Femur (tissue), 1 donor: ENCODE data around the gene SLC6A2.
A peak's percentile ranks its signal among the peaks of the same experiment; 100 is the strongest.

ENCODE experiments used
- DNase-seq: peaks from one replicate; pipeline ENCODE4 v3.0.0-alpha.2; 2017

SLC6A2 gene

GRCh38 chr16:55651841-55652824 is 3.7 kb upstream of the SLC6A2 start:
- no peak for DNase-seq

GRCh38 chr16:55653106-55653505 is 2.7 kb upstream of the SLC6A2 start:
- DNase-seq = no peak

GRCh38 chr16:55655381-55655896 is 349 bp upstream of the SLC6A2 start:
- no peak for DNase-seq

- DNase-seq = no peak
These were observed 904 bp downstream of the SLC6A2 start for GRCh38 chr16:55656691-55657092.

- no peak for DNase-seq
These were observed 1.8 kb downstream of the SLC6A2 start for GRCh38 chr16:55657616-55658015.

GRCh38 chr16:55658898-55659420 is 3.2 kb downstream of the SLC6A2 start:
- DNase-seq = no peak

GRCh38 chr16:55660026-55660425 is 4.2 kb downstream of the SLC6A2 start:
- DNase-seq = no peak

- no peak for DNase-seq
These were observed 5.0 kb downstream of the SLC6A2 start for GRCh38 chr16:55660828-55661227.

GRCh38 chr16:55661941-55662643 is 6.3 kb downstream of the SLC6A2 start:
- DNase-seq = peak; percentile 61

GRCh38 chr16:55662644-55663031 is 6.8 kb downstream of the SLC6A2 start:
- DNase-seq = peak; percentile 88

GRCh38 chr16:55663225-55663624 is 7.4 kb downstream of the SLC6A2 start:
- DNase-seq = no peak

- no peak for DNase-seq
These were observed 8.2 kb downstream of the SLC6A2 start for GRCh38 chr16:55663765-55664677.

GRCh38 chr16:55664786-55665407 is 9.1 kb downstream of the SLC6A2 start:
- no peak for DNase-seq

GRCh38 chr16:55665511-55665910 is 9.7 kb downstream of the SLC6A2 start:
- DNase-seq = no peak

- DNase-seq = no peak
These were observed 10.2 kb downstream of the SLC6A2 start for GRCh38 chr16:55666012-55666411.

- no peak for DNase-seq
These were observed 12.0 kb downstream of the SLC6A2 start for GRCh38 chr16:55667753-55668152.

GRCh38 chr16:55668340-55669281 is 12.8 kb downstream of the SLC6A2 start:
- DNase-seq = no peak

- DNase-seq = no peak
These were observed 15.6 kb downstream of the SLC6A2 start for GRCh38 chr16:55671206-55671973.

GRCh38 chr16:55671974-55672280 is 16.1 kb downstream of the SLC6A2 start:
- DNase-seq = no peak

GRCh38 chr16:55672471-55672870 is 16.7 kb downstream of the SLC6A2 start:
- peak; percentile 74 for DNase-seq
